Body of pancreas (tissue), 4 donors: Measurements from ENCODE around the gene COPB2.

Experiments used
- CTCF ChIP-seq, 7 experiments: fragments of 450-650 bp in 4 of 7; fragments of 200-600 bp in 3 of 7; sonication (generic) in 3 of 7; IDR thresholded peaks; one replicate each; pipeline ENCODE4 v1.5.1; 2016 to 2019; ENCODE audit warnings: antibody characterized with exemption in 7 of 7
- POLR2A ChIP-seq, 3 donors: fragments of 450-650 bp; IDR thresholded peaks; one replicate each; pipeline ENCODE4 v1.6.1; 2016; ENCODE audit warnings: antibody characterized with exemption in 3 of 3, mild to moderate bottlenecking in 2 of 3

- no peak for TF ChIP-seq CTCF (IDR thresholded peaks at IDR 0.05)
- TF ChIP-seq POLR2A (IDR thresholded peaks at IDR 0.05) = no peak
These were observed 30.4 kb downstream of the COPB2 start for GRCh38 chr3:139358841-139359562.
